ENCODE data around the gene PBOV1. TPM values are rescaled to one million over a fixed set of nuclear protein-coding genes. Genes with fewer than 3 reads are reported as not detected.

PBOV1 gene
- total and polyA plus RNA-seq, 4 donors, result 0.04 TPM; not detected in 3

GRCh38 chr6:138248011-138248410, 29.7 kb upstream of the PBOV1 start:
- H3K9ac ChIP-seq (ENCODE audit: insufficient read depth in 1 of 2, low read length in 2 of 2), result no peak overlapping the region
- no peaks in the 10 kb centered on the region for H3K27me3 ChIP-seq (ENCODE audit: control insufficient read depth in 3 of 3, insufficient read depth in 3 of 3, low read length in 2 of 3)
- WGBS, 2 donors, result 92% methylated on average over 7 of the region's 7 CpGs
- DNase-seq (no peak), ATAC-seq (ENCODE audit: insufficient read depth, low FRiP score) (no peak)
- no peak overlapping the region for H3K27ac ChIP-seq (ENCODE audit: low read depth in 1 of 2, low read length in 1 of 2)
- H3K9me3 ChIP-seq (ENCODE audit: control insufficient read depth in 4 of 4, insufficient read depth in 3 of 4, low read length in 3 of 4), result no peaks in the 10 kb centered on the region
- no peaks in the 10 kb centered on the region for H3K4me1 ChIP-seq (ENCODE audit: control insufficient read depth in 5 of 5, insufficient read depth in 5 of 5, low read length in 5 of 5)
- H3K4me3 ChIP-seq, result no peak overlapping the region
- TF ChIP-seq CTCF (IDR thresholded peaks at IDR 0.05; ENCODE audit: control extremely low read depth, extremely low read depth), result no peak
- H3K36me3 ChIP-seq (ENCODE audit: control insufficient read depth in 4 of 4, insufficient read depth in 4 of 4, low read length in 4 of 4), result no peaks in the 10 kb centered on the region

- Histone ChIP-seq H3K27me3 (ENCODE audit: control insufficient read depth in 3 of 3, insufficient read depth in 3 of 3, low read length in 2 of 3) (no peaks in the 10 kb centered on the region), H3K9ac (ENCODE audit: insufficient read depth in 1 of 2, low read length in 2 of 2) (no peak overlapping the region), H3K36me3 (ENCODE audit: control insufficient read depth in 4 of 4, insufficient read depth in 4 of 4, low read length in 4 of 4) (no peaks in the 10 kb centered on the region), H3K4me3 (no peak overlapping the region), H3K4me1 (ENCODE audit: control insufficient read depth in 5 of 5, insufficient read depth in 5 of 5, low read length in 5 of 5) (no peaks in the 10 kb centered on the region), H3K9me3 (ENCODE audit: control insufficient read depth in 4 of 4, insufficient read depth in 3 of 4, low read length in 3 of 4) (no peaks in the 10 kb centered on the region), H3K27ac (ENCODE audit: low read depth in 1 of 2, low read length in 1 of 2) (no peak overlapping the region)
- WGBS, 2 donors, result 93 to 96% methylated on average over 3 of the region's 3 CpGs
- DNase-seq, result no peak
- ATAC-seq (ENCODE audit: insufficient read depth, low FRiP score), result no peak
- TF ChIP-seq CTCF (IDR thresholded peaks at IDR 0.05; ENCODE audit: control extremely low read depth, extremely low read depth), result no peak
Measured at GRCh38 chr6:138246650-138247440, 28.6 kb upstream of the PBOV1 start.

- H3K4me1 ChIP-seq (ENCODE audit: control insufficient read depth in 5 of 5, insufficient read depth in 5 of 5, low read length in 5 of 5), result no peaks in the 10 kb centered on the region
- no peak overlapping the region for H3K4me3 ChIP-seq
- no peak for TF ChIP-seq CTCF (IDR thresholded peaks at IDR 0.05; ENCODE audit: control extremely low read depth, extremely low read depth)
- 88 to 92% methylated on average over 3 of the region's 3 CpGs for WGBS, 2 donors
- no peak overlapping the region for H3K9ac ChIP-seq (ENCODE audit: insufficient read depth in 1 of 2, low read length in 2 of 2)
- DNase-seq (no peak), ATAC-seq (ENCODE audit: insufficient read depth, low FRiP score) (no peak)
- no peak overlapping the region for H3K27ac ChIP-seq (ENCODE audit: low read depth in 1 of 2, low read length in 1 of 2)
- H3K36me3 ChIP-seq (ENCODE audit: control insufficient read depth in 4 of 4, insufficient read depth in 4 of 4, low read length in 4 of 4), result no peaks in the 10 kb centered on the region
- H3K27me3 ChIP-seq (ENCODE audit: control insufficient read depth in 3 of 3, insufficient read depth in 3 of 3, low read length in 2 of 3), result no peaks in the 10 kb centered on the region
- no peaks in the 10 kb centered on the region for H3K9me3 ChIP-seq (ENCODE audit: control insufficient read depth in 4 of 4, insufficient read depth in 3 of 4, low read length in 3 of 4)
Measured at GRCh38 chr6:138245751-138246150, 27.5 kb upstream of the PBOV1 start.

Measured in lung (tissue), 12 donors.